Measurements from ENCODE around the gene CNKSR3.

GRCh38 chr6:154341336-154341735 lies 169.1 kb downstream of the CNKSR3 start:
- TF ChIP-seq TAF1 (IDR thresholded peaks at IDR 0.05; ENCODE audit: borderline replicate concordance, low read depth, low read length): no peak
- no peak for TF ChIP-seq POLR2A (IDR thresholded peaks at IDR 0.05; ENCODE audit: low read depth, low read length)
